Transverse colon (tissue), 3 donors: Measurements from ENCODE around the gene CERS5.

Source experiments
- CTCF ChIP-seq, 5 experiments: fragments of 200-600 bp in 3 of 5; fragments of 450-650 bp in 2 of 5; sonication (generic) in 3 of 5; IDR thresholded peaks; 1 replicate in 2 of 5; 2 replicates in 3 of 5; pipeline ENCODE4 v1.5.1; 2016 to 2017; ENCODE audit warnings: antibody characterized with exemption in 5 of 5, inconsistent platforms in 3 of 5, mild to moderate bottlenecking in 2 of 5, moderate library complexity in 1 of 5
- EP300 ChIP-seq: sonication (generic); formaldehyde crosslinking; IDR thresholded peaks from one replicate; pipeline ENCODE4 v1.6.1; 2017; ENCODE audit warnings: antibody characterized with exemption, low read depth
- POLR2A ChIP-seq: fragments of 450-650 bp; IDR thresholded peaks from one replicate; pipeline ENCODE4 v1.6.1; 2016; ENCODE audit warnings: antibody characterized with exemption, mild to moderate bottlenecking, moderate library complexity

- TF ChIP-seq CTCF (IDR thresholded peaks at IDR 0.05) (no peak), POLR2A (no peak), EP300 (no peak)
Observed at GRCh38 chr12:50112456-50113218, 54.5 kb downstream of the CERS5 start.
